ENCODE data around the gene SLC22A16. TPM values are rescaled to one million over a fixed set of nuclear protein-coding genes. Genes with fewer than 3 reads are reported as not detected.

The SLC22A16 gene
- total RNA-seq, 2 experiments from 2014 or later, result not detected

DNA sequence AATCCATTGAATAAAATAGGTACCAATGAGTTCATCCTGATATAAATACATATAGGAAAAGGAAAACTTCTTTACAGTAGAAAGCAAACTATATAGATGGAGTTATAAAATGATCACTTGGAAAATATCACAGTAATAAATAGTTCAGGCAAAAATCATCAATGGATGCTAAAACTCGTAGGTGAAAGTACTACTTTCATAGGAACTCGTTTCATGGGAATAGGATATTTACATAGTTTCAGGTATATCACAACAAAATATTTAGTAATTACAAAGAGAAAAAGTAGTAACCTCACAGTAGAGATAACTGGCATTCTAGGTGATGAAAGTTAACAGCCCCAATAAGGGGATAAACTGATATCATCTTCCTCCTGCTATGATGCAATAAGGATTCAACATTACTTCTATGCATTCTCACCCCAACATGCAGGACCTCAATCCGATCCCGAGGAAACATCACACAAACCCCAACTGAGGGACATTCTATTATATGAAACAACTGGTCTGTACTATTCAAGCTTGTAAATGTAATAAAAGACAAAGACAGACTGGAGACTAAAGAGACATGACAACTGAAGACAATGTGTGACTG lies 74.7 kb downstream of the SLC22A16 start:
- Mint-ChIP-seq H3K4me3 (no peak overlapping the region), H3K36me3 (ENCODE audit: low read depth) (no peaks in the 10 kb centered on the region), H3K4me1 (peaks cover 2% of the 10 kb centered on the region), H3K9me3 (no peaks in the 10 kb centered on the region), H3K27ac (no peak overlapping the region), H3K27me3 (peaks cover 2% of the 10 kb centered on the region)
- ChIA-PET POLR2A (no interaction called here), CTCF (interaction anchor here (0.6 kb wide), 1 partner anchor 1063 kb away, joined by 3 read pairs; no protein-coding TSS in a partner anchor)
- DNase-seq, result no peak

DNA sequence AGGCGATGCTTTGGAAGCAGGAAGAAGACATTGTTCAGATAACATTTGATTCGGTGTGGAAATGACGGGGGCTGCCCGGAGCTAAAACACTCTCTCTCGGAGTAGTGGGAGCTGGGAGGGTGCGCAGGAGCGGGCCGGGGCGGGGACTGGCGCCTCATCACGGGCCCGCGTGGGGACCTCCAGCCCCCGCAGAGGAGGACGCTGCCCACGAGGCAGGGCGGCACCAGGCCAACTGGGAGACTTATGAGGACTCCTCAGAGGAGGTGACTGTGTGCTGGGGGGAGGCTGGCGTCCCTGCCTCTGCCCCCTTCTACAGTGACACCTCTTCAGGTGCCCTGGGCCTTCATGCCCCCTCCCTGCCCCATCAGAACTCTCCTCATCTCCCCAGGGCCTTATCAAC lies 76.2 kb downstream of the SLC22A16 start:
- Mint-ChIP-seq H3K9me3 (no peaks in the 10 kb centered on the region), H3K4me1 (peaks cover 2% of the 10 kb centered on the region), H3K27ac (no peak overlapping the region), H3K36me3 (ENCODE audit: low read depth) (no peaks in the 10 kb centered on the region), H3K4me3 (no peak overlapping the region), H3K27me3 (peaks cover 2% of the 10 kb centered on the region)
- ChIA-PET POLR2A (no interaction called here), CTCF (no interaction called here)
- no peak for DNase-seq

DNA sequence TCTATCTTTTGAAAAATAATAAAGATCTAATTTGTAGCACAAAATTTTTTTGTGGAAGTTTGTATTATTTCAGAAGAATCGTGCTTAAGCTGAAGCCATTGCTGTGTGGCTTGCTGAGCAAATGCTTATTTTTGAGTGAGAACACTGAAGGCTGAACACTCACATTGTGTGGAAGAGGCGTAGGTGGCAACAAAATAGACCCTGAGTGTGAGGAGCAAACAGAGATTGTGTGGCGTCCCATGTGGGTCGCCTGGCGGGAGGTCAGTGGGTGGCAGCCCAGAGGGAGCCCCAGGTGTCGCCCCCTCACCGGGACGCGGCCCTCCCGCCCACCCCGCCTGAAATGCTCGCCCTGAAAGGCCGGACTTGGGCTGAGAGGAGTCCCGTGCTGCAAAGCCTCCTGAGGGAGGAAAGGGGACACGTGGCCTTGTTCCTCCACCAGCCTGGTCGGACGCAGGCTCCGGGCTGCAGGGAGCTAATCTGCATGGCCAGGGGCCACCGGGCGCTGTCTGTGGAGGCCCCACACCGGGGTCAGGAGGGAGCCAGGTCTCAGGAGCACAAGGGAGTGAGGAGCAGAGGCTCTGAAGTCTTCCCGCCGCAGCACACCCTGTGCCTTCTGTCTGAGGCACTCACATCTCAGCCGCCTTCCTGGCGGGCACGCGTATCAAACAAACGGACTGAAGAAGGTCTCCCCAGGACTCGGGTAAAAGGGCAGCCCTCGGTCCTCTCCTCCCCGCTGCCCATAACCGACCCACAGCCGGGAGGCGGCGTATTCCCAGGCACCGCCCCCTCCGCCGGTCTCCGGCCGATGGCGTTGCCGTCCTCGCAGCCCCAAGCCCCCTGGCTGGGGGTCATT lies 77.0 kb downstream of the SLC22A16 start:
- ChIA-PET CTCF (no interaction called here), POLR2A (no interaction called here)
- Mint-ChIP-seq H3K27ac (no peak overlapping the region), H3K36me3 (ENCODE audit: low read depth) (no peaks in the 10 kb centered on the region), H3K27me3 (peaks cover 2% of the 10 kb centered on the region), H3K4me3 (no peak overlapping the region), H3K4me1 (peaks cover 2% of the 10 kb centered on the region), H3K9me3 (no peaks in the 10 kb centered on the region)
- DNase-seq, result no peak

DNA sequence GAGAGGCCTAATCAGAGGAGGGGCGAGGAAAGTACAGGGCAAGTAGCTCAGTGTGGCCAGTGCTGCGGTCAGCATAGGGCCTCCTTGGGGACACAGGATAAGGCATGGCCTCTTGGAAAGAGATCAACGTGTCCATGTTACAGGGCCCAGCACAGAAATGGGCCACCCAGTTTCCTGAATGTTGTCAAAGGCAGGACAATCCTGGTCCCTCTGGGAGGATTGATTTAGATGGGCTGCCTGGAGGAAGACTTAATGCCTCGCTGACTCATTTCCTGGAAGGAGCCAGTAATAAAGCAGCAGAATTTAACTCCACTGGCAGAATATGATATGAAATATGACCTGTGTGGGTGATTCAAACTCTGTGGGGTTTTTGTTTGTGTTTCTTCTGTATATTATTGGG lies 77.6 kb downstream of the SLC22A16 start:
- peaks cover 2% of the 10 kb centered on the region for H3K4me1 Mint-ChIP-seq
- POLR2A ChIA-PET, result no interaction called here
- CTCF ChIA-PET, result no interaction called here
- no peak overlapping the region for H3K4me3 Mint-ChIP-seq
- DNase-seq, result no peak
- H3K9me3 Mint-ChIP-seq, result no peaks in the 10 kb centered on the region
- H3K36me3 Mint-ChIP-seq (ENCODE audit: low read depth), result no peaks in the 10 kb centered on the region
- peaks cover 2% of the 10 kb centered on the region for H3K27me3 Mint-ChIP-seq
- no peak overlapping the region for H3K27ac Mint-ChIP-seq

DNA sequence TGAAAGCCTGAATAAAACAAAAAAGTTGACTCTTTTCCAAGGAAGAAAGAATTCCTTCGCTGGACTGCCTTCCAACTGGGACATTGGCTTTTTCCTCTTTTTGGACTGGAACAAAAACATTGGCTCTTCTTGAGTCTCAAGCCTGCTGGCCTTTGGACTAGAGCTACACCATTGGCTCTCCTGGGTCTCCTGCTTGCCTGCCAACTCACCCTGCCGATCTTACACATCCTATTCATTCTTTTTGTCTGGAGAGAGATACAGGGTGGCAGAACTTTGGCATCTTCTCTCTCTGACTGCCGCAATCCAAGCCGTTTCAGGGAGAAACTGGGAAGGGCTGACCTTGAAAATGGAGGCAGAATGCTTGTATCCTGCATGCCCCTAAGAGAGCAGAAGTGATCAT lies 81.2 kb downstream of the SLC22A16 start:
- Mint-ChIP-seq H3K4me3 (no peak overlapping the region), H3K27ac (no peak overlapping the region), H3K4me1 (peaks cover 11% of the 10 kb centered on the region), H3K9me3 (no peaks in the 10 kb centered on the region), H3K36me3 (ENCODE audit: low read depth) (no peaks in the 10 kb centered on the region), H3K27me3 (no peaks in the 10 kb centered on the region)
- no peak for DNase-seq
- POLR2A ChIA-PET, result no interaction called here
- CTCF ChIA-PET, result interaction anchor here (0.5 kb wide), 1 partner anchor 13 kb away, joined by 3 read pairs; no protein-coding TSS in a partner anchor

DNA sequence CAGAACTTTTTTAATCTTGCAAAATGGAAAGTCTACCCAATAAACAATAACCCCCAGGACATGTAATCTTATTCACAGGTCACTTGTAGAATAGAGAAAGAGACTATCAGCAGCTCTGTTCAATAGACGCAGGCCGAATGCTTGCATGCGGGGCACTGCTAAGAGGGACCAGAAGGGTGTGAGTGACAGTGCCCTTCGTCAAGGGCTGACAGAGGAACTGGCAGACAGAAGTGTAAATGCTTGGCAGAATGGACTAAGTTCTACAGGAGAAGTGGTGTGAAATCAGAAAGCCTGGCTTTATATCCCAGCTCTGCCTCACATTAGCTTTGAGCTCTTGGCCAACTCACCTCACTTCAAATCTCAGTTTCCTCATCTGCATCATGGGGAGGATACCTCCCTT lies 82.0 kb downstream of the SLC22A16 start:
- ChIA-PET POLR2A (no interaction called here), CTCF (interaction anchor here (0.8 kb wide), 1 partner anchor 689 kb away, joined by 4 read pairs; no protein-coding TSS in a partner anchor)
- Mint-ChIP-seq H3K4me3 (no peak overlapping the region), H3K27ac (no peak overlapping the region), H3K27me3 (no peaks in the 10 kb centered on the region), H3K9me3 (no peaks in the 10 kb centered on the region), H3K36me3 (ENCODE audit: low read depth) (no peaks in the 10 kb centered on the region), H3K4me1 (peaks cover 19% of the 10 kb centered on the region)
- DNase-seq, result no peak

DNA sequence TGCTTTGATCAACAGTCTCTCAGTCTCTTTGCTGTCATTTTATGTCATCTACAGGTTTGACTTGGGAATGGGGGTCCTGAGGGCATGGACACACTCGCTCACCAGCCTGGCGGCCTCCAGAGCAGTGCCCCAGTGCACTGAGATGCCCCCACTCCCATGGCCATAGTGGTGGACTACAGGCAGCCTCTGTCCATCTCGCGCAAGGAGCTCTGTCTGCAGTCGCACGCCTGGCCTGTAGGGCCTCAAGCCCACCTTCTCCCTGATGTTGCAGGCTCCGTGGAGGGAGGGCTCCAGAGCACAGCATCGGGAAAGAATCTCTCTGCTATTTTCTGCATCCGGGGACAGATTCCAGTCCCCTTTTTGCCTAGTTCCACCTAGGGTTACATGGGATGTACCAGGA lies 83.7 kb downstream of the SLC22A16 start:
- Mint-ChIP-seq H3K27me3 (no peaks in the 10 kb centered on the region), H3K4me3 (no peak overlapping the region), H3K4me1 (peaks cover 21% of the 10 kb centered on the region), H3K27ac (no peak overlapping the region), H3K36me3 (ENCODE audit: low read depth) (no peaks in the 10 kb centered on the region), H3K9me3 (no peaks in the 10 kb centered on the region)
- ChIA-PET CTCF (interaction anchor here (0.6 to 1.9 kb wide), 6 partner anchors 10 to 688 kb away, joined by 3 to 11 read pairs (median 3); no protein-coding TSS in a partner anchor), POLR2A (no interaction called here)
- DNase-seq, result no peak

DNA sequence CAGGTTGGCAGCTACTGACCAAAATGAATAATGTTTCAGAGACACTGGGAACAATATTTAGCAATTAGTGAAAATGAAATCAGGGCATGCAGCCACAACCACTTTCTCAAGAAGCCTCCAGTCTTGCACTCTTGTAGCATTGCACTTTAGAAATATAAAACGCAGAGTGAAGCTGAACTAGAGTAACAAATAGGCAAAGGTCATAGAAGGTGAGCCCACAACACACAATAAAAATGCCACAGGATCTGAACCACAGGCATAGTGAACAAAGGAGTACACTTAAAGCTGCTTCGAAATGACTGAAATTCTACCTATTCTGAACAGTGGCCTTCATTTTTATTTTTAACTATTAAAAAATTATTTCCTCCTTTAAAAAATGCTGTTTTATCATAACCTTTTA lies 86.0 kb downstream of the SLC22A16 start:
- CTCF ChIA-PET, result interaction anchor here (1.1 to 2.1 kb wide), 2 partner anchors 212 to 350 kb away, joined by 3 to 7 read pairs; no protein-coding TSS in a partner anchor
- Mint-ChIP-seq H3K27me3 (no peaks in the 10 kb centered on the region), H3K4me1 (peaks cover 21% of the 10 kb centered on the region), H3K9me3 (no peaks in the 10 kb centered on the region), H3K27ac (peak overlapping the region; percentile 16), H3K36me3 (ENCODE audit: low read depth) (no peaks in the 10 kb centered on the region), H3K4me3 (no peak overlapping the region)
- POLR2A ChIA-PET, result interaction anchor here (0.6 to 0.7 kb wide), 2 partner anchors 22 to 297 kb away, joined by 3 read pairs; no protein-coding TSS in a partner anchor
- no peak for DNase-seq

DNA sequence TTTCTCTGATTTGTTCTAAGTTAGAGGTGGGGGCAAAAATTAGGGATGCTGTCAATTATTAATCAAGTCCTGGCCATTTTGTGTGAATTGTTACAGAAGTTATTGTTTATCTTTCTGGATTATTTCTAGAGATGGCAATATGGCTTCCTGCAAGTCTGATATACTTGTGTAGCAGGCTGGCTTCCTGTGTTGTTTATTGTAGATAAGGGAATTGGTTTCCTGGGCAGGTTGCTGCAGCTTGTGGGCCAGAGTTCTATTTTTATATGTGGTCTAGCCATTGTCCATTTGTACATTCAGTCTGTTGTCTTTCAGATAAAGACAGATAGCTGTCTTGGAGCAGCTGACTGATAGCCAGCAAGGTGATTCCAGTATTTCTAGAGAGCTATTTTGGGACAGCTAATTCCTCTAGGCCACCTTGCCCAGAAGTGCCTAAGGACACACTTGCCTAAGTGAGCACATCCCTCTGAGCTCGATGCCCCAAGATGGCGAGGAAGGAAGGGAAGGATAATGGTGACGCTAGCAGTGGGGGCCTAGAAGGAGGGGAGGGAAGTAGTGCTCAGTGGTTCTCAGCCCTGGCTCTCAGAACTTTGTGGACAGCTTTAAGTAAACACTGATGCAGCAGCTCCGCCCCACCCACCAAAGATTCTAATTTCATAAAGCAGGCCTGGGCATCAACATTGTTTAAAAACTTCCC lies 86.6 kb downstream of the SLC22A16 start:
- Mint-ChIP-seq H3K4me1 (peaks cover 21% of the 10 kb centered on the region), H3K36me3 (ENCODE audit: low read depth) (no peaks in the 10 kb centered on the region), H3K27ac (no peak overlapping the region), H3K9me3 (no peaks in the 10 kb centered on the region), H3K27me3 (no peaks in the 10 kb centered on the region), H3K4me3 (no peak overlapping the region)
- ChIA-PET POLR2A (interaction anchor here (0.6 kb wide), 1 partner anchor 296 kb away, joined by 3 read pairs; no protein-coding TSS in a partner anchor), CTCF (interaction anchor here (2.1 kb wide), 1 partner anchor 350 kb away, joined by 7 read pairs; no protein-coding TSS in a partner anchor)
- DNase-seq, result no peak

DNA sequence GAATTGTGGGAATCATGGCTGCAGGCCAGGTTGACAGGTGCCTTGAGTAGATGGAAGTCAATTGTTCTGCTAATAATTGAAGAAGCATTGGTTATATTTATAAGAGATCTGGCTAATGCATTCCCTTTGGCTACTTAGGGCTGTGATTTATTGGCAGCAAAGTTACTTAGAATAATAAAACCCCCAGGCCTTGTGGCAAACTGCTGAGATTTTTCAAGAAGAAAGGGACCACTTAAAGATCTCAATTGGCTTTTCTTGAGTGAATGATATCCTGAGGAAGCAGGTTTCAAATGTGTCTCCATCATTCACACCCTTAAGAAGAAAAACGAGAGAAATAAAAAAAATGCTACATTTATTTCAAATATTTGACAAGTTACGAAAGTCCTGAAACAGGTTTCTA lies 88.4 kb downstream of the SLC22A16 start:
- Mint-ChIP-seq H3K9me3 (no peaks in the 10 kb centered on the region), H3K27ac (no peak overlapping the region), H3K4me3 (no peak overlapping the region), H3K27me3 (no peaks in the 10 kb centered on the region), H3K36me3 (ENCODE audit: low read depth) (no peaks in the 10 kb centered on the region), H3K4me1 (peaks cover 21% of the 10 kb centered on the region)
- POLR2A ChIA-PET, result no interaction called here
- CTCF ChIA-PET, result interaction anchor here (1.6 kb wide), 1 partner anchor 22 kb away, joined by 3 read pairs; no protein-coding TSS in a partner anchor
- DNase-seq, result no peak

DNA sequence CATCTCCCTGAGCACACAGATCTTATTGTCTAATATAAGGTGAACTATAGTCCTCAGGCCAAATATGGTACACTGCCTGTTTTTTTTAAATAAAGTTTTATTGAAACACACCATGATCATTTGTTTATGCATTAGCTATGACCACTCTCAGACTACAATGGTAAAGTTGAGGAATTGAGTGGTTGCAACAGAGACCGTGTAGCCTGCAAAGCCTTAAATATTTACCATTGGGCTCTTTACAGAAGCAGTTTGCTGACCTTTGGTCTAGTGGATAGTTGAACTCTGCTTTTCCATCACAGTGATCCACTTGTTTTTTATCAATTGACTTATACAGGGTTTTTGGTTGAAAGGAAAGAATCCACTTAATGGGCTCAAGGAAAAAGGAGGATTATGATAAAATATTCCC lies 91.0 kb downstream of the SLC22A16 start:
- ChIA-PET POLR2A (no interaction called here), CTCF (no interaction called here)
- Mint-ChIP-seq H3K9me3 (peaks cover 5% of the 10 kb centered on the region), H3K4me1 (peaks cover 16% of the 10 kb centered on the region), H3K4me3 (no peak overlapping the region), H3K27me3 (peaks cover 5% of the 10 kb centered on the region), H3K36me3 (ENCODE audit: low read depth) (no peaks in the 10 kb centered on the region), H3K27ac (no peak overlapping the region)
- DNase-seq, result no peak

DNA sequence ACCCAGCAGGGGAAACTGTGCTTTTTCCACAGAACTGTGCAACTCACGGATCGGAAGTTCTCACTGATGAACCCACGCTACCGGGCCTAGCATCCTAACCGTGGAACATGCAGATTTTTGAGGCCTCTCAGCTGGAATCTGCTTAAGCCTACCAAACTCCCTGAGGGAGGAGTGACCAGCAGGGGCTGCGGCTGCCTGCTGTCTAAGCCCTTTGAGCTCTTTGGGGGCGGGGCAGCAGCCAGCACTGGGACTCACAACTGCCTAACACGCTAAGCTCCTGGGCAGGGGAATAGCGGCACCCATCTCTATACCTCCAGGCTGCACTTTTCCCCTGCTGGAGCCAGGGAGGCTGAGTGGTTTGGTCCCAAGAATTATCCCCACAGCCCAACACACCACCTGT lies 97.9 kb downstream of the SLC22A16 start:
- CTCF ChIA-PET, result interaction anchor here (0.6 kb wide), 1 partner anchor 39 kb away, joined by 3 read pairs; no protein-coding TSS in a partner anchor
- POLR2A ChIA-PET, result no interaction called here
- Mint-ChIP-seq H3K27me3 (peaks cover 7% of the 10 kb centered on the region), H3K27ac (no peak overlapping the region), H3K4me3 (no peak overlapping the region), H3K4me1 (no peaks in the 10 kb centered on the region), H3K9me3 (peaks cover 5% of the 10 kb centered on the region), H3K36me3 (ENCODE audit: low read depth) (no peaks in the 10 kb centered on the region)
- no peak for DNase-seq
